HEK293 (cell line): ENCODE data around the gene TP63.

Experiments
- CTCF ChIA-PET: fragments of 350-600 bp; formaldehyde crosslinking; extraction: SDS; loops from one replicate; lab custom pipeline; 2021; ENCODE audit warnings: antibody characterized with exemption; lab: Yijun Ruan, JAX
- POLR2A ChIA-PET: fragments of 300-600 bp; formaldehyde crosslinking; extraction: SDS; loops from one replicate; lab custom pipeline; 2020; ENCODE audit warnings: antibody characterized with exemption, inconsistent platforms; lab: Yijun Ruan, JAX
- H3K27ac ChIP-seq: fragments of 200-500 bp; sonication (Bioruptor generic); 2 replicates; pipeline ENCODE4 v1.5.1; 2014; ENCODE audit warnings: low read depth, low read length, control low read depth, inconsistent platforms; ENCODE audit errors: extremely low read depth
- H3K36me3 ChIP-seq, 2 experiments: fragments of 200-500 bp in 1 of 2; sonication (Bioruptor generic) in 1 of 2; 1 replicate in 1 of 2; 2 replicates in 1 of 2; pipeline ENCODE4 v1.5.1; 2014 to 2017; ENCODE audit warnings: inconsistent platforms in 2 of 2, low read length in 2 of 2; ENCODE audit not compliant: control insufficient read depth in 2 of 2, insufficient read depth in 1 of 2
- H3K4me1 ChIP-seq: fragments of 200-500 bp; sonication (Bioruptor generic); 2 replicates; pipeline ENCODE4 v1.5.1; 2014; ENCODE audit warnings: mild to moderate bottlenecking, low read length, inconsistent platforms; ENCODE audit not compliant: control insufficient read depth, insufficient read depth
- H3K4me3 ChIP-seq: 2 replicates; pipeline ENCODE4 v1.5.1; 2011; ENCODE audit warnings: low read depth, mild to moderate bottlenecking, control low read depth, low read length, moderate library complexity
- H3K9me3 ChIP-seq: fragments of 200-500 bp; sonication (Bioruptor generic); 2 replicates; pipeline ENCODE4 v1.5.1; 2014; ENCODE audit warnings: low read depth, low read length, inconsistent platforms; ENCODE audit not compliant: control insufficient read depth, insufficient read depth
- BCL11B ChIP-seq: fragments of 450-650 bp; formaldehyde crosslinking; IDR thresholded peaks from 2 replicates; pipeline ENCODE4 v1.5.1; 2016; ENCODE audit warnings: low read depth, missing biosample characterization, missing genetic modification characterization
- HIC1 ChIP-seq: fragments of 450-650 bp; formaldehyde crosslinking; IDR thresholded peaks from 2 replicates; pipeline ENCODE4 v1.5.1; 2016; ENCODE audit warnings: missing biosample characterization, missing genetic modification characterization
- HOXC10 ChIP-seq: sonication (generic); formaldehyde crosslinking; IDR thresholded peaks from 2 replicates; pipeline ENCODE4 v1.8.1; 2023; ENCODE audit warnings: mild to moderate bottlenecking, missing genetic modification reagents
- IKZF3 ChIP-seq: fragments of 450-650 bp; IDR thresholded peaks from 2 replicates; pipeline ENCODE4 v1.5.0; 2018; ENCODE audit warnings: missing biosample characterization, mild to moderate bottlenecking, missing genetic modification characterization, moderate library complexity
- KLF1 ChIP-seq: fragments of 450-650 bp; formaldehyde crosslinking; IDR thresholded peaks from 2 replicates; pipeline ENCODE4 v1.5.1; 2016; ENCODE audit warnings: missing biosample characterization, missing genetic modification characterization
- KLF9 ChIP-seq: fragments of 450-650 bp; formaldehyde crosslinking; IDR thresholded peaks from 2 replicates; pipeline ENCODE4 v1.5.1; 2016; ENCODE audit warnings: missing biosample characterization, missing genetic modification characterization, low read depth
- MEIS1 ChIP-seq: sonication (generic); formaldehyde crosslinking; IDR thresholded peaks from 2 replicates; pipeline ENCODE4 v1.8.1; 2022; ENCODE audit warnings: missing genetic modification reagents, mild to moderate bottlenecking, borderline replicate concordance
- PATZ1 ChIP-seq: fragments of 450-650 bp; formaldehyde crosslinking; IDR thresholded peaks from 2 replicates; pipeline ENCODE4 v1.5.1; 2016; ENCODE audit warnings: missing biosample characterization, missing genetic modification characterization
- RBAK ChIP-seq: fragments of 450-650 bp; formaldehyde crosslinking; IDR thresholded peaks from 2 replicates; pipeline ENCODE4 v1.5.1; 2016; ENCODE audit warnings: missing biosample characterization, missing genetic modification characterization
- TCF7L2 ChIP-seq: IDR thresholded peaks from 2 replicates; pipeline ENCODE4 v1.6.1; 2011; ENCODE audit warnings: low read depth, mild to moderate bottlenecking, inconsistent platforms, low read length, moderate library complexity, borderline replicate concordance
- YY2 ChIP-seq: fragments of 450-650 bp; formaldehyde crosslinking; IDR thresholded peaks from 2 replicates; pipeline ENCODE4 v1.5.1; 2016; ENCODE audit warnings: missing biosample characterization, missing genetic modification characterization
- ZBTB21 ChIP-seq: fragments of 450-650 bp; formaldehyde crosslinking; IDR thresholded peaks from 2 replicates; pipeline ENCODE4 v1.5.1; 2017; ENCODE audit warnings: missing biosample characterization, missing genetic modification characterization
- ZBTB44 ChIP-seq: fragments of 450-650 bp; IDR thresholded peaks from 2 replicates; pipeline ENCODE4 v1.5.1; 2018; ENCODE audit warnings: missing biosample characterization, mild to moderate bottlenecking, missing genetic modification characterization
- ZNF341 ChIP-seq: fragments of 450-650 bp; formaldehyde crosslinking; IDR thresholded peaks from 2 replicates; pipeline ENCODE4; 2016; ENCODE audit warnings: low read depth, missing biosample characterization, missing genetic modification characterization
- ZNF416 ChIP-seq: fragments of 450-650 bp; formaldehyde crosslinking; IDR thresholded peaks from 2 replicates; pipeline ENCODE4 v1.5.1; 2016; ENCODE audit warnings: missing biosample characterization, missing genetic modification characterization
- ZNF510 ChIP-seq: fragments of 450-650 bp; formaldehyde crosslinking; IDR thresholded peaks from 2 replicates; pipeline ENCODE4 v1.5.1; 2018; ENCODE audit warnings: mild to moderate bottlenecking, missing genetic modification characterization, missing biosample characterization; ENCODE audit not compliant: insufficient replicate concordance
- ZNF530 ChIP-seq: fragments of 450-650 bp; formaldehyde crosslinking; IDR thresholded peaks from 2 replicates; pipeline ENCODE4 v1.5.1; 2016; ENCODE audit warnings: low read depth, missing biosample characterization, missing genetic modification characterization
- ZNF549 ChIP-seq: fragments of 450-650 bp; IDR thresholded peaks from 2 replicates; pipeline ENCODE4 v1.5.1; 2018; ENCODE audit warnings: missing biosample characterization, missing genetic modification characterization, mild to moderate bottlenecking, inconsistent platforms, moderate library complexity
- ZNF580 ChIP-seq: fragments of 450-650 bp; formaldehyde crosslinking; IDR thresholded peaks from 2 replicates; pipeline ENCODE4 v1.5.1; 2016; ENCODE audit warnings: missing biosample characterization, missing genetic modification characterization
- ZNF639 ChIP-seq: fragments of 450-650 bp; formaldehyde crosslinking; IDR thresholded peaks from 2 replicates; pipeline ENCODE4 v1.5.1; 2016; ENCODE audit warnings: missing biosample characterization, missing genetic modification characterization
- ZNF677 ChIP-seq: fragments of 450-650 bp; IDR thresholded peaks from 2 replicates; pipeline ENCODE4 v1.5.0; 2018; ENCODE audit warnings: missing biosample characterization, mild to moderate bottlenecking, missing genetic modification characterization, moderate library complexity
- ZNF692 ChIP-seq: fragments of 450-650 bp; formaldehyde crosslinking; IDR thresholded peaks from 2 replicates; pipeline ENCODE4 v1.5.1; 2016; ENCODE audit warnings: missing biosample characterization, missing genetic modification characterization
- ZNF785 ChIP-seq: fragments of 450-650 bp; formaldehyde crosslinking; IDR thresholded peaks from 2 replicates; pipeline ENCODE4 v1.5.1; 2016; ENCODE audit warnings: missing biosample characterization, missing genetic modification characterization
- ZNF791 ChIP-seq: fragments of 450-650 bp; formaldehyde crosslinking; IDR thresholded peaks from 2 replicates; pipeline ENCODE4 v1.5.1; 2016; ENCODE audit warnings: missing biosample characterization, missing genetic modification characterization
- ZNF792 ChIP-seq: fragments of 450-650 bp; formaldehyde crosslinking; IDR thresholded peaks from 2 replicates; pipeline ENCODE4 v1.5.1; 2016; ENCODE audit warnings: missing biosample characterization, missing genetic modification characterization
- ZSCAN23 ChIP-seq: fragments of 450-650 bp; formaldehyde crosslinking; IDR thresholded peaks from 2 replicates; pipeline ENCODE4 v1.5.1; 2016; ENCODE audit warnings: missing biosample characterization, missing genetic modification characterization
- ZSCAN5A ChIP-seq: fragments of 450-650 bp; formaldehyde crosslinking; IDR thresholded peaks from 2 replicates; pipeline ENCODE4 v1.5.1; 2016; ENCODE audit warnings: missing biosample characterization, missing genetic modification characterization

TP63 gene

GRCh38 chr3:189624130-189624529 lies 7.1 kb upstream of the TP63 start:
- ChIA-PET CTCF (interaction anchor here (0.6 kb wide), 2 partner anchors 66 to 564 kb away, joined by 3 to 4 read pairs; no protein-coding TSS in a partner anchor), POLR2A (no interaction called here)
- Histone ChIP-seq H3K9me3 (no peaks in the 10 kb centered on the region), H3K27ac (no peak overlapping the region), H3K4me3 (no peak overlapping the region), H3K4me1 (no peaks in the 10 kb centered on the region), H3K36me3 (no peaks in the 10 kb centered on the region)
- TF ChIP-seq ZBTB44 (tag by site-specific recombination): no peak
- TF ChIP-seq ZNF580 (tag by site-specific recombination): no peak
- no peak for TF ChIP-seq ZNF530 (tag by site-specific recombination)
- no peak for TF ChIP-seq YY2
- TF ChIP-seq ZNF785 (tag by site-specific recombination): no peak
- TF ChIP-seq ZNF791 (tag by site-specific recombination): no peak
- no peak for TF ChIP-seq ZNF341
- no peak for TF ChIP-seq PATZ1
- no peak for TF ChIP-seq ZSCAN5A (tag by site-specific recombination)
- TF ChIP-seq ZNF510 (tag by site-specific recombination): no peak
- no peak for TF ChIP-seq ZNF677
- TF ChIP-seq ZNF549 (tag by site-specific recombination): no peak
- no peak for TF ChIP-seq MEIS1

- no peak overlapping the region for H3K27ac ChIP-seq
- ChIA-PET POLR2A (no interaction called here), CTCF (no interaction called here)
- H3K9me3 ChIP-seq: no peaks in the 10 kb centered on the region
- no peaks in the 10 kb centered on the region for H3K4me1 ChIP-seq
- no peak overlapping the region for H3K4me3 ChIP-seq
- no peaks in the 10 kb centered on the region for H3K36me3 ChIP-seq
- TF ChIP-seq RBAK (tag by site-specific recombination): no peak
- no peak for TF ChIP-seq BCL11B
- no peak for TF ChIP-seq ZNF785 (tag by site-specific recombination)
- TF ChIP-seq IKZF3 (tag by site-specific recombination): no peak
- no peak for TF ChIP-seq ZBTB21 (tag by site-specific recombination)
- TF ChIP-seq ZNF416 (tag by site-specific recombination): no peak
- no peak for TF ChIP-seq KLF1 (tag by site-specific recombination)
- no peak for TF ChIP-seq ZNF792 (tag by site-specific recombination)
- TF ChIP-seq ZSCAN23 (tag by site-specific recombination): no peak
- TF ChIP-seq TCF7L2: no peak
- TF ChIP-seq KLF9 (tag by site-specific recombination): no peak
- no peak for TF ChIP-seq HIC1
- no peak for TF ChIP-seq HOXC10
- no peak for TF ChIP-seq ZNF639 (tag by site-specific recombination)
- no peak for TF ChIP-seq ZNF692
These were observed 6.1 kb upstream of the TP63 start for GRCh38 chr3:189625071-189625470.
